HepG2 (cell line): ENCODE results near the gene HNRNPL. TPM values are rescaled to one million over a fixed set of nuclear protein-coding genes. Genes with fewer than 3 reads are reported as not detected.

Experiments
- ELF4 ChIP-seq: sonication (generic); formaldehyde crosslinking; IDR thresholded peaks from 2 replicates; pipeline ENCODE4 v1.5.0; 2020; ENCODE audit warnings: missing genetic modification reagents, mild to moderate bottlenecking, moderate library complexity, borderline replicate concordance
- HOXA3 ChIP-seq: sonication (generic); formaldehyde crosslinking; IDR thresholded peaks from 2 replicates; pipeline ENCODE4 v1.5.0; 2020; ENCODE audit warnings: missing genetic modification reagents
- NR2F2 ChIP-seq: IDR thresholded peaks from 2 replicates; pipeline ENCODE4 v1.6.1; 2012; ENCODE audit warnings: low read depth, inconsistent platforms, borderline replicate concordance
- PITX1 ChIP-seq: sonication (generic); formaldehyde crosslinking; IDR thresholded peaks from 2 replicates; pipeline ENCODE4 v1.5.1; 2020; ENCODE audit warnings: mild to moderate bottlenecking, missing genetic modification reagents
- POLR2AphosphoS2 ChIP-seq: IDR thresholded peaks from 2 replicates; pipeline ENCODE4 v1.6.1; 2011; ENCODE audit warnings: low read depth, low read length, improper control_type of control experiment
- REXO4 ChIP-seq: sonication (generic); formaldehyde crosslinking; IDR thresholded peaks from 2 replicates; pipeline ENCODE4 v1.8.0; 2022; ENCODE audit warnings: missing genetic modification reagents, mild to moderate bottlenecking, borderline replicate concordance
- SSRP1 ChIP-seq: IDR thresholded peaks from 2 replicates; pipeline ENCODE4 v1.6.1; 2016; ENCODE audit warnings: control low read depth
- WIZ ChIP-seq: sonication (generic); formaldehyde crosslinking; IDR thresholded peaks from 2 replicates; pipeline ENCODE4 v1.5.1; 2020; ENCODE audit warnings: mild to moderate bottlenecking, missing genetic modification reagents
- XRCC5 ChIP-seq: fragments of 200-400 bp; formaldehyde crosslinking; optimal IDR thresholded peaks from 2 replicates; pipeline ENCODE3; 2017; ENCODE audit warnings: mild to moderate bottlenecking, low read length
- ZNF143 ChIP-seq: sonication (generic); formaldehyde crosslinking; IDR thresholded peaks from 2 replicates; pipeline ENCODE4 v1.4.0; 2020; ENCODE audit warnings: missing genetic modification reagents
- ZNF224 ChIP-seq: sonication (generic); formaldehyde crosslinking; IDR thresholded peaks from 2 replicates; pipeline ENCODE4 v1.5.0; 2020; ENCODE audit warnings: mild to moderate bottlenecking, missing genetic modification reagents
- ZNF451 ChIP-seq: sonication (generic); formaldehyde crosslinking; IDR thresholded peaks from 2 replicates; pipeline ENCODE4 v1.5.0; 2020; ENCODE audit warnings: mild to moderate bottlenecking, missing genetic modification reagents
- ZNF468 ChIP-seq: sonication (generic); formaldehyde crosslinking; IDR thresholded peaks from 2 replicates; pipeline ENCODE4 v1.8.0; 2022; ENCODE audit warnings: mild to moderate bottlenecking, moderate library complexity, missing genetic modification reagents
- ZNF615 ChIP-seq: sonication (generic); formaldehyde crosslinking; IDR thresholded peaks from 2 replicates; pipeline ENCODE4 v1.5.0; 2020; ENCODE audit warnings: mild to moderate bottlenecking, missing genetic modification reagents, borderline replicate concordance
- ZNF773 ChIP-seq: sonication (generic); formaldehyde crosslinking; IDR thresholded peaks from 2 replicates; pipeline ENCODE4 v1.4.0; 2020; ENCODE audit warnings: missing genetic modification reagents, borderline replicate concordance
- polyA plus RNA-seq, 8 experiments: library from polyadenylated mRNA; depleted of rRNA in 3 of 8; stranded (reverse) in 7 of 8; unstranded in 1 of 8; fragments of >200 nt; fragmentation: Illumina TruSeq in 4 of 8; extraction: Trizol in 4 of 8; gene quantifications; 2 replicates each; pipeline versions ENCODE4 v1.2.1 to v1.2.3, GENCODE V29; 2011 to 2016; ENCODE audit warnings: low read depth in 4 of 8, missing spikeins in 1 of 8, mixed read lengths in 1 of 8; ENCODE audit not compliant: insufficient read depth in 1 of 8
- total RNA-seq, 5 experiments: library from RNA; depleted of rRNA; stranded (reverse); fragments of >200 nt; fragmentation: Illumina TruSeq; extraction: Trizol; gene quantifications; 2 replicates each; pipeline ENCODE4 v1.2.3, GENCODE V29; 2016; ENCODE audit warnings: low read depth in 1 of 5
- TF ChIP-seq, protein P1 (sequence below): sonication (generic); formaldehyde crosslinking; IDR thresholded peaks from 2 replicates; pipeline ENCODE4 v1.4.0; 2020; ENCODE audit warnings: missing genetic modification reagents
- TF ChIP-seq, protein P2 (sequence below): sonication (generic); formaldehyde crosslinking; IDR thresholded peaks from 2 replicates; pipeline ENCODE4 v1.9.0; 2021; ENCODE audit warnings: mild to moderate bottlenecking, missing genetic modification reagents
- TF ChIP-seq, protein P3 (sequence below): sonication (generic); formaldehyde crosslinking; IDR thresholded peaks from 2 replicates; pipeline ENCODE4 v1.8.0; 2022; ENCODE audit warnings: missing genetic modification reagents, mild to moderate bottlenecking, inconsistent platforms, borderline replicate concordance
- TF ChIP-seq, protein P4 (sequence below): sonication (generic); formaldehyde crosslinking; IDR thresholded peaks from 2 replicates; pipeline ENCODE4 v1.5.0; 2020; ENCODE audit warnings: mild to moderate bottlenecking, missing genetic modification reagents

HNRNPL gene
- total and polyA plus RNA-seq, 2 of the 13 experiments (the other 11 are each of a cell fraction or from before 2014, with no cell fraction given): 156 to 278 TPM

DNA sequence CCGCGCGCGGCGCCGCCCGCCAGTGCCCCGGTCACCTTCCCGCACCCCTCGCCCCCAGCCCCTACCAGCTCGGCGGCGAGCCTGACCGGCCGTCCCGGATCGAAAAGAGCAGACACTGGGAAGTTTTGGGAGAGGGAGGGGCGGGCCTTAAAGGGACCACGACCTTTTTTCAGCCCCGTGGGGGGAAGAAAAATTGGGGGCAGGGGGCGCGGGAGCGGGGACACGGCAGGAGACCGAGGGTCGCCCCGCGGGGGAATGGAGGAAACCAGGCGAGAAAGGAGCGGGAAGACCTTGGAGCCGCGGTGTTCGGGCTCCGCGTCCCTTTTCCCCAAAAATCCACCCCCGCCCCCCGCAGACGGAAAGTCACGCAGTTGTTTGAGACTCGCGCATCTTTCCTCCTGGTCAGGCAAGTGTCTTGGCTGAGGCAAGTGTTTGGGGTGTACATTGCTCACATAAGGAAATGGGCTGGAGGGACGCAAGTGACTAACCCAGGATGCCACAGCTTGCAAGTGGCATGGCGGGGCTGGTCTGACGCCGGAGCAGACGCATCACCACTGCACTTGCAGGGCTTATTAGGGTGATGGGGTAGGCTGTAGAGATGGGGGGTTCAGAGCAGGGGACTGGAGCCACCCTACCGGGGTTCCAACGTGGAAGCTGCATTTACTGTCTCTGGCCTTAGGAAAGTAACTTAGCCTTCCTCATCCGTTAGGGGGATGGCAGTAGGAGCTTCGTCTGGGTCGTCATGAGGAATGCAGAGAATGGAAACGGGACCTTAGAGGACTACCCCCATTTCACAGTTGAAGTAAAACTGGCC lies 2.7 kb upstream of the HNRNPL start (continued):
- TF ChIP-seq, protein P1, sequence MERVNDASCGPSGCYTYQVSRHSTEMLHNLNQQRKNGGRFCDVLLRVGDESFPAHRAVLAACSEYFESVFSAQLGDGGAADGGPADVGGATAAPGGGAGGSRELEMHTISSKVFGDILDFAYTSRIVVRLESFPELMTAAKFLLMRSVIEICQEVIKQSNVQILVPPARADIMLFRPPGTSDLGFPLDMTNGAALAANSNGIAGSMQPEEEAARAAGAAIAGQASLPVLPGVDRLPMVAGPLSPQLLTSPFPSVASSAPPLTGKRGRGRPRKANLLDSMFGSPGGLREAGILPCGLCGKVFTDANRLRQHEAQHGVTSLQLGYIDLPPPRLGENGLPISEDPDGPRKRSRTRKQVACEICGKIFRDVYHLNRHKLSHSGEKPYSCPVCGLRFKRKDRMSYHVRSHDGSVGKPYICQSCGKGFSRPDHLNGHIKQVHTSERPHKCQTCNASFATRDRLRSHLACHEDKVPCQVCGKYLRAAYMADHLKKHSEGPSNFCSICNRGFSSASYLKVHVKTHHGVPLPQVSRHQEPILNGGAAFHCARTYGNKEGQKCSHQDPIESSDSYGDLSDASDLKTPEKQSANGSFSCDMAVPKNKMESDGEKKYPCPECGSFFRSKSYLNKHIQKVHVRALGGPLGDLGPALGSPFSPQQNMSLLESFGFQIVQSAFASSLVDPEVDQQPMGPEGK (CRISPR knock-in tag): no peak
- TF ChIP-seq NR2F2 (0 out of 2 replicates have a peak, but pooled peaks have one; percentile 2), ZNF224 (no peak), SSRP1 (CRISPR knock-in tag) (no peak), ZNF468 (CRISPR knock-in tag) (no peak), ZNF143 (0 out of 2 replicates have a peak, but pooled peaks have one; percentile 32), ZNF451 (CRISPR knock-in tag) (no peak), ZNF615 (no peak), HOXA3 (CRISPR knock-in tag) (peak; percentile 68), ZNF773 (CRISPR knock-in tag) (no peak), ELF4 (no peak), XRCC5 (no peak), WIZ (CRISPR knock-in tag) (no peak), POLR2AphosphoS2 (no peak), PITX1 (CRISPR knock-in tag) (no peak), REXO4 (no peak)
- TF ChIP-seq, protein P2, sequence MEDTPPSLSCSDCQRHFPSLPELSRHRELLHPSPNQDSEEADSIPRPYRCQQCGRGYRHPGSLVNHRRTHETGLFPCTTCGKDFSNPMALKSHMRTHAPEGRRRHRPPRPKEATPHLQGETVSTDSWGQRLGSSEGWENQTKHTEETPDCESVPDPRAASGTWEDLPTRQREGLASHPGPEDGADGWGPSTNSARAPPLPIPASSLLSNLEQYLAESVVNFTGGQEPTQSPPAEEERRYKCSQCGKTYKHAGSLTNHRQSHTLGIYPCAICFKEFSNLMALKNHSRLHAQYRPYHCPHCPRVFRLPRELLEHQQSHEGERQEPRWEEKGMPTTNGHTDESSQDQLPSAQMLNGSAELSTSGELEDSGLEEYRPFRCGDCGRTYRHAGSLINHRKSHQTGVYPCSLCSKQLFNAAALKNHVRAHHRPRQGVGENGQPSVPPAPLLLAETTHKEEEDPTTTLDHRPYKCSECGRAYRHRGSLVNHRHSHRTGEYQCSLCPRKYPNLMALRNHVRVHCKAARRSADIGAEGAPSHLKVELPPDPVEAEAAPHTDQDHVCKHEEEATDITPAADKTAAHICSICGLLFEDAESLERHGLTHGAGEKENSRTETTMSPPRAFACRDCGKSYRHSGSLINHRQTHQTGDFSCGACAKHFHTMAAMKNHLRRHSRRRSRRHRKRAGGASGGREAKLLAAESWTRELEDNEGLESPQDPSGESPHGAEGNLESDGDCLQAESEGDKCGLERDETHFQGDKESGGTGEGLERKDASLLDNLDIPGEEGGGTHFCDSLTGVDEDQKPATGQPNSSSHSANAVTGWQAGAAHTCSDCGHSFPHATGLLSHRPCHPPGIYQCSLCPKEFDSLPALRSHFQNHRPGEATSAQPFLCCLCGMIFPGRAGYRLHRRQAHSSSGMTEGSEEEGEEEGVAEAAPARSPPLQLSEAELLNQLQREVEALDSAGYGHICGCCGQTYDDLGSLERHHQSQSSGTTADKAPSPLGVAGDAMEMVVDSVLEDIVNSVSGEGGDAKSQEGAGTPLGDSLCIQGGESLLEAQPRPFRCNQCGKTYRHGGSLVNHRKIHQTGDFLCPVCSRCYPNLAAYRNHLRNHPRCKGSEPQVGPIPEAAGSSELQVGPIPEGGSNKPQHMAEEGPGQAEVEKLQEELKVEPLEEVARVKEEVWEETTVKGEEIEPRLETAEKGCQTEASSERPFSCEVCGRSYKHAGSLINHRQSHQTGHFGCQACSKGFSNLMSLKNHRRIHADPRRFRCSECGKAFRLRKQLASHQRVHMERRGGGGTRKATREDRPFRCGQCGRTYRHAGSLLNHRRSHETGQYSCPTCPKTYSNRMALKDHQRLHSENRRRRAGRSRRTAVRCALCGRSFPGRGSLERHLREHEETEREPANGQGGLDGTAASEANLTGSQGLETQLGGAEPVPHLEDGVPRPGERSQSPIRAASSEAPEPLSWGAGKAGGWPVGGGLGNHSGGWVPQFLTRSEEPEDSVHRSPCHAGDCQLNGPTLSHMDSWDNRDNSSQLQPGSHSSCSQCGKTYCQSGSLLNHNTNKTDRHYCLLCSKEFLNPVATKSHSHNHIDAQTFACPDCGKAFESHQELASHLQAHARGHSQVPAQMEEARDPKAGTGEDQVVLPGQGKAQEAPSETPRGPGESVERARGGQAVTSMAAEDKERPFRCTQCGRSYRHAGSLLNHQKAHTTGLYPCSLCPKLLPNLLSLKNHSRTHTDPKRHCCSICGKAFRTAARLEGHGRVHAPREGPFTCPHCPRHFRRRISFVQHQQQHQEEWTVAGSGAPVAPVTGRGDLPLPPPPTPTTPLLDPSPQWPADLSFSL: no peak
- TF ChIP-seq, protein P3, sequence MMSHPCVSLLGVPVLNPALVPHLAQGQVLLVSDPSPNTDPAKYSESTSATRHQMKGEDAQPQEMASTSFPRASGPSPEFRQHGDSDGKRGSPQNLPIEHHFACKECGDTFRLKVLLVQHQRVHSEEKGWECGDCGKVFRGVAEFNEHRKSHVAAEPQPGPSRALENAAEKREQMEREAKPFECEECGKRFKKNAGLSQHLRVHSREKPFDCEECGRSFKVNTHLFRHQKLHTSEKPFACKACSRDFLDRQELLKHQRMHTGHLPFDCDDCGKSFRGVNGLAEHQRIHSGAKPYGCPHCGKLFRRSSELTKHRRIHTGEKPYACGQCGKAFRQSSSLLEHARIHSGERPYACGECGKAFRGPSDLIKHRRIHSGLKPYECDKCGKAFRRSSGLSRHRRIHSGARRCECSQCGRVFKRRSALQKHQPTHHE (CRISPR knock-in tag): no peak
- TF ChIP-seq, protein P4, sequence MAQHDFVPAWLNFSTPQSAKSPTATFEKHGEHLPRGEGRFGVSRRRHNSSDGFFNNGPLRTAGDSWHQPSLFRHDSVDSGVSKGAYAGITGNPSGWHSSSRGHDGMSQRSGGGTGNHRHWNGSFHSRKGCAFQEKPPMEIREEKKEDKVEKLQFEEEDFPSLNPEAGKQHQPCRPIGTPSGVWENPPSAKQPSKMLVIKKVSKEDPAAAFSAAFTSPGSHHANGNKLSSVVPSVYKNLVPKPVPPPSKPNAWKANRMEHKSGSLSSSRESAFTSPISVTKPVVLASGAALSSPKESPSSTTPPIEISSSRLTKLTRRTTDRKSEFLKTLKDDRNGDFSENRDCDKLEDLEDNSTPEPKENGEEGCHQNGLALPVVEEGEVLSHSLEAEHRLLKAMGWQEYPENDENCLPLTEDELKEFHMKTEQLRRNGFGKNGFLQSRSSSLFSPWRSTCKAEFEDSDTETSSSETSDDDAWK (CRISPR knock-in tag): no peak
